ENCODE data around the gene CTCFL. TPM values are rescaled to one million over a fixed set of nuclear protein-coding genes. Genes with fewer than 3 reads are reported as not detected.
A peak's percentile ranks its signal among the peaks of the same experiment; 100 is the strongest.

CTCFL gene
- total and polyA plus RNA-seq, 2 of the 13 experiments (the other 11 are each of a cell fraction or from before 2014, with no cell fraction given): 0.04 TPM; not detected in 1

DNA sequence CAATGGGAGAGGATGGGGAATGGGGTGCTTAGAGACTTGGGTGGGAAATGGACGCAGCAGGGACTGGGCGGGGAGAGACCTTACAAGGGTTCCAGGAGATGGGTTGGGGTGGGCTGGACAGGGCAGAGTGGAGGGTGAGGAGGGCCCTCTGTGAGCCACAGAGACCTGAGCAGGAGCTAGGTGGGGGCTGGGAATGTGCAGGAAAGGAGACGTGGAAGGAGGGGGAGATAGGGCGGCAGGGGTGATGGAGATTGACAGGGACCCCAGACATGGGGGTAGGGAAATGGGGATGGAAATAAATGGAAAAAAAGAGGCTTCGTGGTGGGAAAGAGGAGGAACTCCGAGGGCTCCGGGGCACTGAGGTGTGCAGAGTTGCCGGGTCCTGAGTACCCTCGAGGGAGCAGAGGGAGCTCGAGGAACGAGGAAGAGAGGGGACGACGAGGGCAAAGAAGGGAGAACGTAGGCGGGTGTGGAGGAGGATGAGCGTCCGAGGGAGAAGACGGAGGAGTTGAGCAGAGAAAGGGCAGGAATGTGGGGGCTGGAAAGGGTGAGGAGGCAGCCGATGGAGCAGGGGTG, 2.0 kb upstream of the CTCFL start (continued):
- TF ChIP-seq FLYWCH1 (CRISPR knock-in tag; IDR thresholded peaks at IDR 0.05): no peak
- 0 out of 2 replicates have a peak, but pooled peaks have one; percentile 58 for TF ChIP-seq MEIS1 (CRISPR knock-in tag; IDR thresholded peaks at IDR 0.05; ENCODE audit: borderline replicate concordance)
- TF ChIP-seq MAZ (IDR thresholded peaks at IDR 0.05; ENCODE audit: borderline replicate concordance, low read depth, low read length): peak; percentile 16; the same call in 1 of the 2 replicates
- no peak for TF ChIP-seq MAZ (CRISPR knock-in tag; IDR thresholded peaks at IDR 0.05; ENCODE audit: low read depth)
- peak; percentile 42; the same call in 1 of the 2 replicates for TF ChIP-seq ZMYM3 (CRISPR knock-in tag; IDR thresholded peaks at IDR 0.05)
- TF ChIP-seq, protein P1, sequence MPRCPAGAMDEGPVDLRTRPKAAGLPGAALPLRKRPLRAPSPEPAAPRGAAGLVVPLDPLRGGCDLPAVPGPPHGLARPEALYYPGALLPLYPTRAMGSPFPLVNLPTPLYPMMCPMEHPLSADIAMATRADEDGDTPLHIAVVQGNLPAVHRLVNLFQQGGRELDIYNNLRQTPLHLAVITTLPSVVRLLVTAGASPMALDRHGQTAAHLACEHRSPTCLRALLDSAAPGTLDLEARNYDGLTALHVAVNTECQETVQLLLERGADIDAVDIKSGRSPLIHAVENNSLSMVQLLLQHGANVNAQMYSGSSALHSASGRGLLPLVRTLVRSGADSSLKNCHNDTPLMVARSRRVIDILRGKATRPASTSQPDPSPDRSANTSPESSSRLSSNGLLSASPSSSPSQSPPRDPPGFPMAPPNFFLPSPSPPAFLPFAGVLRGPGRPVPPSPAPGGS (CRISPR knock-in tag; IDR thresholded peaks at IDR 0.05): 0 out of 2 replicates have a peak, but pooled peaks have one; percentile 37
- TF ChIP-seq, protein P2, sequence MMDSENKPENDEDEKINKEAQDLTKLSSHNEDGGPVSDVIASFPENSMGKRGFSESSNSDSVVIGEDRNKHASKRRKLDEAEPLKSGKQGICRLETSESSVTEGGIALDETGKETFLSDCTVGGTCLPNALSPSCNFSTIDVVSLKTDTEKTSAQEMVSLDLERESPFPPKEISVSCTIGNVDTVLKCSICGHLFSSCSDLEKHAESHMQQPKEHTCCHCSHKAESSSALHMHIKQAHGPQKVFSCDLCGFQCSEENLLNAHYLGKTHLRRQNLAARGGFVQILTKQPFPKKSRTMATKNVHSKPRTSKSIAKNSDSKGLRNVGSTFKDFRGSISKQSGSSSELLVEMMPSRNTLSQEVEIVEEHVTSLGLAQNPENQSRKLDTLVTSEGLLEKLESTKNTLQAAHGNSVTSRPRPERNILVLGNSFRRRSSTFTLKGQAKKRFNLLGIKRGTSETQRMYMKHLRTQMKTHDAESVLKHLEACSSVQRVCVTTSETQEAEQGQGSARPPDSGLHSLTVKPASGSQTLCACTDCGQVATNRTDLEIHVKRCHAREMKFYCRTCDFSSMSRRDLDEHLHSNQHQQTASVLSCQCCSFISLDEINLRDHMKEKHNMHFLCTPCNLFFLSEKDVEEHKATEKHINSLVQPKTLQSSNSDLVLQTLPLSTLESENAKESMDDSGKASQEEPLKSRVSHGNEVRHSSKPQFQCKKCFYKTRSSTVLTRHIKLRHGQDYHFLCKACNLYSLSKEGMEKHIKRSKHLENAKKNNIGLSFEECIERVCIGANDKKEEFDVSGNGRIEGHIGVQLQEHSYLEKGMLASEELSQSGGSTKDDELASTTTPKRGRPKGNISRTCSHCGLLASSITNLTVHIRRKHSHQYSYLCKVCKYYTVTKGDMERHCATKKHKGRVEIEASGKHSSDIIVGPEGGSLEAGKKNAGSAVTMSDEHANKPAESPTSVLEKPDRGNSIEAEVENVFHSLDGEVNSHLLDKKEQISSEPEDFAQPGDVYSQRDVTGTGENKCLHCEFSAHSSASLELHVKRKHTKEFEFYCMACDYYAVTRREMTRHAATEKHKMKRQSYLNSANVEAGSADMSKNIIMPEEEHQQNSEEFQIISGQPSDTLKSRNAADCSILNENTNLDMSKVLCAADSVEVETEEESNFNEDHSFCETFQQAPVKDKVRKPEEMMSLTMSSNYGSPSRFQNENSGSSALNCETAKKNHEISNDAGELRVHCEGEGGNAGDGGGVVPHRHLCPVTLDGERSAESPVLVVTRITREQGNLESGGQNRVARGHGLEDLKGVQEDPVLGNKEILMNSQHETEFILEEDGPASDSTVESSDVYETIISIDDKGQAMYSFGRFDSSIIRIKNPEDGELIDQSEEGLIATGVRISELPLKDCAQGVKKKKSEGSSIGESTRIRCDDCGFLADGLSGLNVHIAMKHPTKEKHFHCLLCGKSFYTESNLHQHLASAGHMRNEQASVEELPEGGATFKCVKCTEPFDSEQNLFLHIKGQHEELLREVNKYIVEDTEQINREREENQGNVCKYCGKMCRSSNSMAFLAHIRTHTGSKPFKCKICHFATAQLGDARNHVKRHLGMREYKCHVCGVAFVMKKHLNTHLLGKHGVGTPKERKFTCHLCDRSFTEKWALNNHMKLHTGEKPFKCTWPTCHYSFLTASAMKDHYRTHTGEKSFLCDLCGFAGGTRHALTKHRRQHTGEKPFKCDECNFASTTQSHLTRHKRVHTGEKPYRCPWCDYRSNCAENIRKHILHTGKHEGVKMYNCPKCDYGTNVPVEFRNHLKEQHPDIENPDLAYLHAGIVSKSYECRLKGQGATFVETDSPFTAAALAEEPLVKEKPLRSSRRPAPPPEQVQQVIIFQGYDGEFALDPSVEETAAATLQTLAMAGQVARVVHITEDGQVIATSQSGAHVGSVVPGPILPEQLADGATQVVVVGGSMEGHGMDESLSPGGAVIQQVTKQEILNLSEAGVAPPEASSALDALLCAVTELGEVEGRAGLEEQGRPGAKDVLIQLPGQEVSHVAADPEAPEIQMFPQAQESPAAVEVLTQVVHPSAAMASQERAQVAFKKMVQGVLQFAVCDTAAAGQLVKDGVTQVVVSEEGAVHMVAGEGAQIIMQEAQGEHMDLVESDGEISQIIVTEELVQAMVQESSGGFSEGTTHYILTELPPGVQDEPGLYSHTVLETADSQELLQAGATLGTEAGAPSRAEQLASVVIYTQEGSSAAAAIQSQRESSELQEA (CRISPR knock-in tag; IDR thresholded peaks at IDR 0.05; ENCODE audit: not compliant biosample characterization): peak; percentile 74
- peak; percentile 51; the same call in 1 of the 2 replicates for TF ChIP-seq CHD4 (IDR thresholded peaks at IDR 0.05; ENCODE audit: borderline replicate concordance, low read length)
- TF ChIP-seq, protein P3, sequence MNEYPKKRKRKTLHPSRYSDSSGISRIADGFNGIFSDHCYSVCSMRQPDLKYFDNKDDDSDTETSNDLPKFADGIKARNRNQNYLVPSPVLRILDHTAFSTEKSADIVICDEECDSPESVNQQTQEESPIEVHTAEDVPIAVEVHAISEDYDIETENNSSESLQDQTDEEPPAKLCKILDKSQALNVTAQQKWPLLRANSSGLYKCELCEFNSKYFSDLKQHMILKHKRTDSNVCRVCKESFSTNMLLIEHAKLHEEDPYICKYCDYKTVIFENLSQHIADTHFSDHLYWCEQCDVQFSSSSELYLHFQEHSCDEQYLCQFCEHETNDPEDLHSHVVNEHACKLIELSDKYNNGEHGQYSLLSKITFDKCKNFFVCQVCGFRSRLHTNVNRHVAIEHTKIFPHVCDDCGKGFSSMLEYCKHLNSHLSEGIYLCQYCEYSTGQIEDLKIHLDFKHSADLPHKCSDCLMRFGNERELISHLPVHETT (CRISPR knock-in tag; conservative IDR thresholded peaks at IDR 0.05): no peak
- peak; percentile 52; the same call in 1 of the 2 replicates for TF ChIP-seq ZSCAN25 (CRISPR knock-in tag; IDR thresholded peaks at IDR 0.05)
- TF ChIP-seq ZKSCAN1 (IDR thresholded peaks at IDR 0.05; ENCODE audit: low read length): no peak
- no peak for TF ChIP-seq ZBTB1 (CRISPR knock-in tag; IDR thresholded peaks at IDR 0.05; ENCODE audit: borderline replicate concordance)
- peak; percentile 17; the same call in 1 of the 2 replicates for TF ChIP-seq HBP1 (CRISPR knock-in tag; IDR thresholded peaks at IDR 0.05; ENCODE audit: low read depth)
- TF ChIP-seq ZNF280B (CRISPR knock-in tag; IDR thresholded peaks at IDR 0.05; ENCODE audit: borderline replicate concordance): 0 out of 2 replicates have a peak, but pooled peaks have one; percentile 45
- TF ChIP-seq ZNF331 (CRISPR knock-in tag; IDR thresholded peaks at IDR 0.05): no peak
